WTC11 (cell line): ENCODE results near the gene SESTD1. TPM values are rescaled to one million over a fixed set of nuclear protein-coding genes. Genes with fewer than 3 reads are reported as not detected.

Experiments
- ATAC-seq: fragments of 200-7000 bp; cut with Tn5 transposase; 2 replicates; pipeline ENCODE4 v1.10.0; 2021; ENCODE audit warnings: mild to moderate bottlenecking, moderate library complexity
- CTCF ChIA-PET: fragments of 300-600 bp; sonication (Branson Sonifier 250); formaldehyde crosslinking; loops from one replicate; lab custom pipeline; 2021; ENCODE audit warnings: antibody characterized with exemption; lab: Charles Lee
- POLR2A ChIA-PET: fragments of 350-600 bp; sonication (Branson Sonifier 250); formaldehyde crosslinking; loops from one replicate; lab custom pipeline; 2021; ENCODE audit warnings: antibody characterized with exemption; lab: Charles Lee
- DNase-seq: peaks from one replicate; pipeline ENCODE4 v3.0.0; 2021; ENCODE audit warnings: low spot score
- H3K27ac Mint-ChIP-seq: 2 replicates; pipeline ENCODE4 v1.8.0; 2021; ENCODE audit warnings: mixed read lengths
- H3K27me3 Mint-ChIP-seq: 2 replicates; pipeline ENCODE4 v1.8.0; 2021; ENCODE audit warnings: low read depth, mild to moderate bottlenecking, moderate library complexity, mixed read lengths
- H3K36me3 Mint-ChIP-seq: 2 replicates; pipeline ENCODE4 v1.8.0; 2021; ENCODE audit warnings: mixed read lengths
- H3K4me1 Mint-ChIP-seq: 2 replicates; pipeline ENCODE4 v1.8.0; 2022; ENCODE audit warnings: mixed read lengths
- H3K4me3 Mint-ChIP-seq: 2 replicates; pipeline ENCODE4 v1.8.0; 2021; ENCODE audit warnings: mild to moderate bottlenecking, moderate library complexity, mixed read lengths
- H3K9me3 Mint-ChIP-seq: 2 replicates; pipeline ENCODE4 v1.8.0; 2021; ENCODE audit warnings: mixed read lengths
- CBFB ChIP-seq: sonication (generic); formaldehyde crosslinking; IDR thresholded peaks from 2 replicates; pipeline ENCODE4 v1.8.1; 2022; ENCODE audit warnings: mild to moderate bottlenecking, low read depth, missing genetic modification reagents
- CREM ChIP-seq: sonication (generic); formaldehyde crosslinking; IDR thresholded peaks from 2 replicates; pipeline ENCODE4 v1.8.1; 2022; ENCODE audit warnings: mild to moderate bottlenecking, missing genetic modification reagents, moderate library complexity
- FOXK1 ChIP-seq: sonication (generic); formaldehyde crosslinking; IDR thresholded peaks from 2 replicates; pipeline ENCODE4 v1.8.0; 2022; ENCODE audit warnings: mild to moderate bottlenecking, moderate library complexity, missing genetic modification reagents
- GTF2I ChIP-seq: fragments of 250-450 bp; sonication (Bioruptor Pico); conservative IDR thresholded peaks from 2 replicates; pipeline ENCODE4 v1.4.0; 2021; ENCODE audit warnings: mild to moderate bottlenecking
- JAZF1 ChIP-seq: fragments of 250-450 bp; sonication (Bioruptor Pico); IDR thresholded peaks from 2 replicates; pipeline ENCODE4 v1.9.0; 2021; ENCODE audit warnings: moderate library complexity, mild to moderate bottlenecking, inconsistent platforms
- MXD4 ChIP-seq: fragments of 250-450 bp; sonication (Bioruptor Pico); IDR thresholded peaks from 2 replicates; pipeline ENCODE4 v1.8.0; 2021; ENCODE audit warnings: mild to moderate bottlenecking, moderate library complexity, borderline replicate concordance
- NR1H2 ChIP-seq: sonication (generic); formaldehyde crosslinking; IDR thresholded peaks from 2 replicates; pipeline ENCODE4 v1.9.0; 2021; ENCODE audit warnings: mild to moderate bottlenecking, moderate library complexity, missing genetic modification reagents
- TCF7 ChIP-seq: sonication (generic); formaldehyde crosslinking; IDR thresholded peaks from 2 replicates; pipeline ENCODE4 v1.8.0; 2022; ENCODE audit warnings: mild to moderate bottlenecking, low read depth, missing genetic modification reagents, moderate library complexity
- TEAD1 ChIP-seq: sonication (generic); formaldehyde crosslinking; IDR thresholded peaks from 2 replicates; pipeline ENCODE4 v1.8.0; 2022; ENCODE audit warnings: mild to moderate bottlenecking, missing genetic modification reagents
- TEAD4 ChIP-seq: sonication (generic); formaldehyde crosslinking; IDR thresholded peaks from 2 replicates; pipeline ENCODE4 v1.8.0; 2022; ENCODE audit warnings: mild to moderate bottlenecking, missing genetic modification reagents
- ZNF138 ChIP-seq: sonication (generic); formaldehyde crosslinking; conservative IDR thresholded peaks from 2 replicates; pipeline ENCODE4 v1.8.1; 2022; ENCODE audit warnings: mild to moderate bottlenecking, moderate library complexity, missing genetic modification reagents
- total RNA-seq: library from RNA; stranded (reverse); gene quantifications from 3 replicates; pipeline ENCODE4 v1.2.3, GENCODE V29; 2021
- TF ChIP-seq, protein P1 (sequence below): sonication (generic); formaldehyde crosslinking; IDR thresholded peaks from 2 replicates; pipeline ENCODE4 v1.8.1; 2023; ENCODE audit warnings: mild to moderate bottlenecking, missing genetic modification reagents, borderline replicate concordance
- TF ChIP-seq, protein P2 (sequence below): sonication (generic); formaldehyde crosslinking; conservative IDR thresholded peaks from 2 replicates; pipeline ENCODE4 v1.8.1; 2022; ENCODE audit warnings: mild to moderate bottlenecking, missing genetic modification reagents
- TF ChIP-seq, protein P3 (sequence below): sonication (generic); formaldehyde crosslinking; IDR thresholded peaks from 2 replicates; pipeline ENCODE4 v1.8.0; 2022; ENCODE audit warnings: mild to moderate bottlenecking, missing genetic modification reagents
- TF ChIP-seq, protein P4 (sequence below): sonication (generic); formaldehyde crosslinking; IDR thresholded peaks from 2 replicates; pipeline ENCODE4 v1.8.0; 2022; ENCODE audit warnings: mild to moderate bottlenecking, missing genetic modification reagents

SESTD1 gene
- total RNA-seq, 1 experiment from 2014 or later = 59.9 TPM

DNA sequence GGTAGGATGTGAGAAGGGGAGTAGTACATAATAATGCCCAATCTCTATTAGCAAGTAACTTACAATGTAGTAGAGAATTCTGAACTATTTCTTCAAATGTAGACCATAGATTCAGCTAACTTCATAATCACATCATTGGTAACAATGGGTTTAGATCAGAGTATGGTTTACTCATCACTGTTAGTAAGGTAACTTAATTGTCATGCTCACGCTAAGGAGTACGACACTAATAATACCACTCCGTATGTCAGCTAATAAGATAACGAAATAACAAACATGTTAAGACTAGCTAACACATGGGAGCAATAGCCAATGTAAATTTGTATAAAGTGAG lies 158.3 kb downstream of the SESTD1 start (continued):
- TF ChIP-seq, protein P1, sequence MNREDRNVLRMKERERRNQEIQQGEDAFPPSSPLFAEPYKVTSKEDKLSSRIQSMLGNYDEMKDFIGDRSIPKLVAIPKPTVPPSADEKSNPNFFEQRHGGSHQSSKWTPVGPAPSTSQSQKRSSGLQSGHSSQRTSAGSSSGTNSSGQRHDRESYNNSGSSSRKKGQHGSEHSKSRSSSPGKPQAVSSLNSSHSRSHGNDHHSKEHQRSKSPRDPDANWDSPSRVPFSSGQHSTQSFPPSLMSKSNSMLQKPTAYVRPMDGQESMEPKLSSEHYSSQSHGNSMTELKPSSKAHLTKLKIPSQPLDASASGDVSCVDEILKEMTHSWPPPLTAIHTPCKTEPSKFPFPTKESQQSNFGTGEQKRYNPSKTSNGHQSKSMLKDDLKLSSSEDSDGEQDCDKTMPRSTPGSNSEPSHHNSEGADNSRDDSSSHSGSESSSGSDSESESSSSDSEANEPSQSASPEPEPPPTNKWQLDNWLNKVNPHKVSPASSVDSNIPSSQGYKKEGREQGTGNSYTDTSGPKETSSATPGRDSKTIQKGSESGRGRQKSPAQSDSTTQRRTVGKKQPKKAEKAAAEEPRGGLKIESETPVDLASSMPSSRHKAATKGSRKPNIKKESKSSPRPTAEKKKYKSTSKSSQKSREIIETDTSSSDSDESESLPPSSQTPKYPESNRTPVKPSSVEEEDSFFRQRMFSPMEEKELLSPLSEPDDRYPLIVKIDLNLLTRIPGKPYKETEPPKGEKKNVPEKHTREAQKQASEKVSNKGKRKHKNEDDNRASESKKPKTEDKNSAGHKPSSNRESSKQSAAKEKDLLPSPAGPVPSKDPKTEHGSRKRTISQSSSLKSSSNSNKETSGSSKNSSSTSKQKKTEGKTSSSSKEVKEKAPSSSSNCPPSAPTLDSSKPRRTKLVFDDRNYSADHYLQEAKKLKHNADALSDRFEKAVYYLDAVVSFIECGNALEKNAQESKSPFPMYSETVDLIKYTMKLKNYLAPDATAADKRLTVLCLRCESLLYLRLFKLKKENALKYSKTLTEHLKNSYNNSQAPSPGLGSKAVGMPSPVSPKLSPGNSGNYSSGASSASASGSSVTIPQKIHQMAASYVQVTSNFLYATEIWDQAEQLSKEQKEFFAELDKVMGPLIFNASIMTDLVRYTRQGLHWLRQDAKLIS (CRISPR knock-in tag) = no peak
- no peak for TF ChIP-seq FOXK1 (CRISPR knock-in tag)

DNA sequence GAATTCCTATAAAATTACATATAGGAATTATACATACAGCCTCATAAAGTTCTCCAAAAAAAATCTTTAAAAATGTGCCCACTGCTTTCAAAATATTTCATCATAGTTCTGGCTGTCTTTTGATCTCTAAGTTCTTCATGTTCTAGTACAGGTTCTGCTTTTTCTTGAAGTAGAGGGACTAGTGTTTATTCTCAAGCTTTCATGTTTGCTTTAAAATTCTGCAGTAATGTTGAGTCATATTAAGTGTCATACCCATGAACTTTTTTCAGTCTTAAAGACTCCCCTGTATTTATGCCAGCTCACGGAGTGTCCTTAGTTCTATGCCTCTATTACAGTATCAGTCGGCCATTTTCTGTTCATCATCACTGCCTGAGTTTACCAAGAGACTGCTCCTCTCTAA lies 159.9 kb downstream of the SESTD1 start:
- DNase-seq = no peak
- H3K36me3 Mint-ChIP-seq = peaks cover 2% of the 10 kb centered on the region; the same call in 1 of the 2 replicates
- TF ChIP-seq, protein P2, sequence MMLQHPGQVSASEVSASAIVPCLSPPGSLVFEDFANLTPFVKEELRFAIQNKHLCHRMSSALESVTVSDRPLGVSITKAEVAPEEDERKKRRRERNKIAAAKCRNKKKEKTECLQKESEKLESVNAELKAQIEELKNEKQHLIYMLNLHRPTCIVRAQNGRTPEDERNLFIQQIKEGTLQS = no peak
- TF ChIP-seq FOXK1 (CRISPR knock-in tag) = no peak
- no peak for TF ChIP-seq TCF7 (CRISPR knock-in tag)
- no peak for TF ChIP-seq TEAD1 (CRISPR knock-in tag)
- no peak for TF ChIP-seq CBFB (CRISPR knock-in tag)
- no peak for TF ChIP-seq TEAD4 (CRISPR knock-in tag)
- TF ChIP-seq GTF2I = no peak
- no peak for TF ChIP-seq CREM (CRISPR knock-in tag)
- TF ChIP-seq ZNF138 (CRISPR knock-in tag) = no peak
- no peak for TF ChIP-seq MXD4 (CRISPR knock-in tag)
- TF ChIP-seq, protein P3, sequence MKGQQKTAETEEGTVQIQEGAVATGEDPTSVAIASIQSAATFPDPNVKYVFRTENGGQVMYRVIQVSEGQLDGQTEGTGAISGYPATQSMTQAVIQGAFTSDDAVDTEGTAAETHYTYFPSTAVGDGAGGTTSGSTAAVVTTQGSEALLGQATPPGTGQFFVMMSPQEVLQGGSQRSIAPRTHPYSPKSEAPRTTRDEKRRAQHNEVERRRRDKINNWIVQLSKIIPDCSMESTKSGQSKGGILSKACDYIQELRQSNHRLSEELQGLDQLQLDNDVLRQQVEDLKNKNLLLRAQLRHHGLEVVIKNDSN = no peak
- no peak for TF ChIP-seq JAZF1 (CRISPR knock-in tag)
- TF ChIP-seq NR1H2 (CRISPR knock-in tag) = no peak
- no peak overlapping the region for H3K27ac Mint-ChIP-seq
- ChIA-PET CTCF (interaction anchor here (1.4 kb wide), 1 partner anchor 25 kb away, joined by 4 read pairs; no protein-coding TSS in a partner anchor), POLR2A (no interaction called here)
- ATAC-seq = no peak
- peaks cover 2% of the 10 kb centered on the region; the same call in 1 of the 2 replicates for H3K4me1 Mint-ChIP-seq
- H3K27me3 Mint-ChIP-seq = no peaks in the 10 kb centered on the region
- no peak overlapping the region for H3K4me3 Mint-ChIP-seq
- H3K9me3 Mint-ChIP-seq = no peaks in the 10 kb centered on the region; the same call in 1 of the 2 replicates

DNA sequence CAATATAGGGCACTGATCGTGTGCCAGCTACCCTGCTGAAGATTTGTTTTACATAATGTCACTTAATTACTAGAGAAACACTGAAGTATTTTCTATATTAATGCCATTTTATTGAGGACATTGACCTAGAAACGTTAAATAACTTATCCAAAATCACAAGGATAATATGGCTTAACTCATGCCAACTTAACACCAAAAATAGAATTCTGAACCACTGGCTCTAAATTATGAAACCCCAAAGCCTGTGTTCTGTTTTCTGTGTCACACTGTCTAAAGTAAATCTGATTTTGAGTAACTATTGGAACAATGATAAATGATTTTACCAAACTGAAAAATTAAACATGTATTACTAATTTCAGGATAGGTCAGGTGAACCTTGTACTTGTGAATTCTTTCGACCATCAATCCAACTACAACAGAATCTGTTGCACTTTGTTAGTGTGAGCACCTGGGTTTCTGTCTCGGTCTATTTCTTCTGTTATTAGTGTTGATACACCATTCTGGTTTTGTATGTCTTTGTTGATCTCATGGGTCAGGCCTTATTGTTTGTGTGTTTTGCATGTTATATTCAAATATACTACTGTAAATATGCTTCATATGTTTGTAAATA lies 166.4 kb downstream of the SESTD1 start:
- POLR2A ChIA-PET = no interaction called here
- no peak for DNase-seq
- H3K4me3 Mint-ChIP-seq = no peak overlapping the region
- CTCF ChIA-PET = no interaction called here
- TF ChIP-seq, protein P4, sequence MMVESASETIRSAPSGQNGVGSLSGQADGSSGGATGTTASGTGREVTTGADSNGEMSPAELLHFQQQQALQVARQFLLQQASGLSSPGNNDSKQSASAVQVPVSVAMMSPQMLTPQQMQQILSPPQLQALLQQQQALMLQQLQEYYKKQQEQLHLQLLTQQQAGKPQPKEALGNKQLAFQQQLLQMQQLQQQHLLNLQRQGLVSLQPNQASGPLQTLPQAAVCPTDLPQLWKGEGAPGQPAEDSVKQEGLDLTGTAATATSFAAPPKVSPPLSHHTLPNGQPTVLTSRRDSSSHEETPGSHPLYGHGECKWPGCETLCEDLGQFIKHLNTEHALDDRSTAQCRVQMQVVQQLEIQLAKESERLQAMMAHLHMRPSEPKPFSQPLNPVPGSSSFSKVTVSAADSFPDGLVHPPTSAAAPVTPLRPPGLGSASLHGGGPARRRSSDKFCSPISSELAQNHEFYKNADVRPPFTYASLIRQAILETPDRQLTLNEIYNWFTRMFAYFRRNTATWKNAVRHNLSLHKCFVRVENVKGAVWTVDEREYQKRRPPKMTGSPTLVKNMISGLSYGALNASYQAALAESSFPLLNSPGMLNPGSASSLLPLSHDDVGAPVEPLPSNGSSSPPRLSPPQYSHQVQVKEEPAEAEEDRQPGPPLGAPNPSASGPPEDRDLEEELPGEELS (CRISPR knock-in tag) = no peak
- H3K27me3 Mint-ChIP-seq = no peaks in the 10 kb centered on the region
- H3K27ac Mint-ChIP-seq = no peak overlapping the region
- no peak for ATAC-seq
- peaks cover 17% of the 10 kb centered on the region for H3K9me3 Mint-ChIP-seq
- peaks cover 15% of the 10 kb centered on the region for H3K36me3 Mint-ChIP-seq
- H3K4me1 Mint-ChIP-seq = no peaks in the 10 kb centered on the region
